GM18499 (cell line): Measurements from ENCODE around the gene GM2A.
A peak's percentile ranks its signal among the peaks of the same experiment; 100 is the strongest.

ENCODE experiments used
- ATAC-seq: cut with Tn5 transposase; IDR thresholded peaks from one replicate; pipeline ENCODE4 v1.9.1; 2021; ENCODE audit warnings: moderate number of reproducible peaks; ENCODE audit not compliant: insufficient read depth, unreplicated experiment

The GM2A gene

DNA sequence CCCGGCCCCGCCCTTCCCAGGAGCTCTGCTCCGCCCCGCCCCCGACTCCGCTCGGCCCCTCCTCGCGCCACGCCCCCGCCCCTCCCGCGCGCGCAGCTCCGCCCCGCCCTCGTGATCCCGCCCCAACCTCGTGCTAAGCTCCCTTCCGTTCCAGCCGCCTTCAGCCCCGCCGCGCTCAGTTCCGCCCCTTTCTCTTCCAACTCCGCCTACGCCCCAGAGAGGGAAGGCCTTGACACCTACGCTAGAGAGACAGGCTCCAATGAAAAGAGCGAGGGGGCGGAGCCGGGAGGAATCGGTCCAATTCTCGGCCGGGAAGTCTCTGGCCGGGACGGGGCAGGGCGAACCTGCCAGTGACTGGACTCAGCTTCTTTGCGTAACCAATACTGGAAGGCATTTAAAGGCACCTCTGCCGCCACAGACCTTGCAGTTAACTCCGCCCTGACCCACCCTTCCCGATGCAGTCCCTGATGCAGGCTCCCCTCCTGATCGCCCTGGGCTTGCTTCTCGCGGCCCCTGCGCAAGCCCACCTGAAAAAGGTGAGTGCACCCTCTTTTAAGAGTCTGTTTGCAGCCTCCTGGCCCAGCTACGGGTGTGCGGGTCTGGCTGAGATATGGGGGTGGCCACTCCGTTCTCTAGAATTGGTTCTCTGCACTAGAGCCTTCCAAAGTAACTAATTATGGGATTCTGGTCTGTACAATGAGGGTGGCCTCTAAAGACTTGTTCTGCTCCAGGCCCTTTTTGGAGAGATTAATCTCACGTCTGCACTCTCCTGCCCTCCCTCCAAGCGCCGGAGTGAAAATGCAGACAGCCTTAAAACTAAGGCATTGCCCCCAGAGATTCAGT lies at the start of gene GM2A:
GM2A (plus strand) TSS at position 424 of the 843 bp plus-strand sequence; CDS start at position 456, 32 bp downstream.
- ATAC-seq: peak; percentile 58

DNA sequence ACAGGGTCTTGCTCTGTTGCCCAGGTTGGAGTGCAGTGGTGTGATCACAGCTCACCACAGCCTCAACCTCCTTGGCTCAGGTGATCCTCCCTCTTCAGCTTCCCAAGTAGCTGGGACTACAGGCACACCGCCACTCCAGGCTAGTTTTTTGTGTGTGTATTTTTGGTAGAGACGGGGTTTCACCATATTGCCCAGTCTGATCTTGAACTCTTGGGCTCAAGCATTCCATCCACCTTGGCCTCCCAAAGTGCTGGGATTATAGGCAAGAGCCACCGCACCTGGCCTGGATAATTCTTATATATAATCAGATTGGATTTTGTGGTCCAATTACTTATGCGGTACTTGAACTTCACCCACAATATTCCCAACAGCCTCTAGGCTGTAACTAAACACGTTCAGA lies 48.9 kb upstream of the GM2A start:
- no peak for ATAC-seq

DNA sequence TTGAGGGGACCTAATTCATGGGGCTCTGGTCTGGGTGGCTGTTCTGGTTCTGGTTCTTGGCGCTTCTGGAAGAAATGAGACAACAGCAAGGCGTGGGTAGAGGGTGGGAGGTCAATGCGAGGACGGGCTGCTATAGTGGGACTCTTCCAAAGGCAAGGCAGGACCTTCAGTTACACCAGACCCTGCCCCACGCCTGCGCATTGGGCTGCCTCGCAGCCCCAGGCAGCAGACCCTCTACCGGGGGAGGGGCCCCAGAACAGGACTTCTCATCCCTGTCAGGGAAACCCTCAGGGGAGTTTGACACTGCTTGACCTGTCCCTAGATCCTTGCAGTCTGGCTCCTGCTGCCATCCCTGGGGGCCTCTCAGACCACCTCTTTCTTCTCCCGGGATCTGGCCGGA lies 47.6 kb upstream of the GM2A start:
- ATAC-seq: no peak

DNA sequence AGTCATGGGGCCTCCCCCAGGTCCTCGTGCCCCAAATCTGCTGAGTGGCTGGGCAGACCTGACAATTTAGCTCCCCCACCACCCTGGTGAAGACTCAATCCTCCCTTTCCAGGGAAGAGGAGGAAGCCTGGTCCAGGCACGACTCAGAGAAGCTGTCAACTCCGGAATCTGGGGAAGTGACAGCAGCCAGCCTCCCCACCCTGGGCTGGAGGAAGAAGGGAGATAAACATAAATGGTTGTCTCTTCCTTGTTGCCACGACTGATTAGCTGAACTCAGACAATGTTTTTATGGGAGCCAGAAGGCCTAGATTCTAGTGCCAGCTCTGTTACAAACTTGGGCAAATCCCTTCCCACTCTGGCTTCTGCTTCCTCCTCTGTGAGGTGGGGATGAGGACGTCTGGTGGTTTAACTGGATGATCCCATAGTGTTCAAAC lies 44.5 kb upstream of the GM2A start:
- no peak for ATAC-seq

DNA sequence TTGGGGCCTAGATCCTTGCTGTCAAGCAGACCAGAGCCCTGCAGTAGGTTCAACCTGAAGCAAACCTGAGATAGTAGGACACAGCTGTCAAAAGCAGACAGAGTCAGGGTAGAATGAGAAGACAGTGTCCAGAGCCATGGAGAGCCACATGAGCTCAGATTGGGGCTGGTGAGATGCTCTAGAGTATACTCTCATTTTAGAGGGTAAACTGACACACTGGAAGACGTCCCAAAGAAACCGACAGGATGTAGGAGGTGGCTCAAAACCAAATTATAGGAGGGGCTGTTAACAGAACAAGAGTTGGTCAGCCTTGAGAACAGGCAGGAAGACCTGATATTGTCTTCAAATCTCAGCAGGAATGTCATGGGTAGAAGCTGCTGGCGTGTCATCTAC lies 40.6 kb upstream of the GM2A start:
- no peak for ATAC-seq

DNA sequence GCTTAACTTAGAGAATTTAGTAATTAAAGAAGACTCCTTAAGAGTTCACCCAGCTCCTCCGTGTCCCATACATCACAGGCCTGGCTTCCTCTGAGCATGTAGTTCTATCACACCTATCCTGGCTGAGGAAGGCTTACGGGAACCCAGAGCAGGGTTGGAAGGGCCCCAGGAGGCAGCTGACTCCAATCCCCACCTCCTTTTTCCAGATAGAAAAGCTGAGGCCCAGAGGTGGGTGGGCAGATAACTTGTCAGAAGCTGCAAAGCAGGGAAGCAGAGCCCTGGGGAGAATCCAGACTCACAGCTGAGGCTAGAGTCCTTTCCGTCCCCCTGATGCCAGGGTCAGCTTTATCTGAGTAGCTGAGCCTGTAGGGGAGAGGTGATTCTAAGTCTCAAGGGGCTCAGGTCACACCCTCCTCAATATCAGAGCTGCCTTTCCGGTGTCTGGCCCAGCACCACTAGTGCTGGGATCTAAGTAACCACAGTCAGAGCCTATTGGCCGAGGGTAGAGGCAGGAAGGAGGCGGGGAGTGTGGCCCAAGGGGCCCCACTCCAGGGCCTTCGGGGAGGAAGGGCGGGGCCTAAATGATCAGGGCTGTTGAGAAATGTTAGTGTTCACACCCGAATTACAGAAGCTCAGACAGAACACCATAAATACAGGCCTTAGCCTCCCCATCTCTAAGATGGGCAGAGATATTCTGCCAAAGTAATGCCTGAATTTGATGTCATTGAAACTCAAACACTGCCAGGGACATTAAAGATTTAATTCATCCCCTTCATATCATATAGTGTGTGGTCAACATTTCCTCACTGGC lies 39.0 kb upstream of the GM2A start:
- ATAC-seq: peak; percentile 57

DNA sequence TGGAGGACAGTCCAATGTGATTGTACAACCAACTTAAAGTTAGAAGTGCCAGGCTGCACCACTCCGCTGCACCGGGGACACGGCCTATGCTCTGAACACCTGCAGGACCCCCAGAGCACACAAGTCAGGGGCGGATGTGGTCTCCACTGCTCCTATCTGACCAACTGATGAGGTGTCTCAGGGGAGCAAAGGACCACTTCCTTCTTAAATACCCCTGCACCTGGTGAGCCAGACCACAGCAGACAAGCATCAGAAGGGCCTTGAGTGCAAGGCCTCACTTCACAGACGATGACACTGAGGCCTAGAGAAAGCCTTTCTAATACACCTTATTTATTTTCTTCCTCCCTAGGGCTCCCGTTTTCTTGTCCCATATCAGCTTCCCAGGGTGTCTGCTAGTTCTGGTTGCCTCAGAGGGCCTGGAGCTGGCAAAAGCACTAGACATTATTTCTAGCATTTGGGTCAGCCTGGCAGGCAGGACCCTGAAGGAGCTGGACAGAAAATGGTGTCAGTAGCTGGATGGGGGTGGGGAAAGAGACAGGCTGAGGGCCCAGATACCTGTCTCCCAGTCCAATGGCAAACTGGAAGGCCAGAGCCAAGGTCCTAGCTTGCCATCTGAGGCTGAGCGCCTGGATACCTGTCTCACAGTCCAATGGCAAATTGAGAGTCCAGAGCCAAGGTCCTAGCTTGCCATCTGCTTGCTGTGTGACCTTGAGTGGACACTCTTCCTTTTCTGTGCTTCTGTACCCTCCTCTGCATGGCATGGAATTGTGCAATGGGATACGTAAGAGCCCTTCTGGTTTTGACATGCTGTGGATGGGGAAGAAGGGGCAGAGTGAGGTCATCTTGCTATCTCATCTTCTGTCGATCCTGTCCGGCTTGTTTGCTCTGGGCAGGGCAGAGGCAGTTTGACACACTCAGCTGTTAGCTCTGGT lies 38.1 kb upstream of the GM2A start:
- ATAC-seq: peak; percentile 36

DNA sequence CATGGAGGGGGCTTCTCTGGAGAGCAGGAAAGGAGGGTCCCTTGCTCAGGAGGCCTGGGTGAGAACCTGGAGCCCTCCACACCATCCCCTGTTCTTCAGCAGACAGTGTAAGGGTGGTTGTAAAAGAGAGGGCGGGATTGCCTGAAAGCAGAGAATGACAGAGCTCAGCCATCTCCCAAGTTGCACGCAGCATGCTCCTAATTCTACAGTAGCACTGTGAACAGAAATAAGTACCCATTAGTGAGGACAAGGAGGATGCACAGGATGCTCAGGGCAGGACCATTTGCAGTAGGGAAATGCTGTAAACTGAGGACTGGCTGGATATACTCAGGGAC lies 37.5 kb upstream of the GM2A start:
- ATAC-seq: no peak

DNA sequence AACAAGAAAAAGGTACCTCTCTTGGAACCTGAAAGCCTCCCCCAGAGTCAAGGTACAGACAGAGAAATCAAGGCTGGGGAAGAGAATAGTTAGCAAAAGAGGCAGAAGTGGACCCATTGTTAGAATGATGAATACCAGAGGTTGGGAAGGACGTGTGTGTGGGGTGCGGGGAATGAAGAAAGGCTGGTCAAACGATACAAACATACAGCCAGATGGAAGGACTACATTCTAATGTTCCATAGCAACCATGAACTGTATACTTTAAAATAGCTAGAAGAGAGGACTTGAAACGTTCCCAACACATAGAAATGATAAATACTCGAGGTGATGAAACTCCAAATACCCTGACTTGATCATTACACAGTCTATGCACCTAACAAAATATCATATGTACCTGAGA lies 36.2 kb upstream of the GM2A start:
- ATAC-seq: no peak

DNA sequence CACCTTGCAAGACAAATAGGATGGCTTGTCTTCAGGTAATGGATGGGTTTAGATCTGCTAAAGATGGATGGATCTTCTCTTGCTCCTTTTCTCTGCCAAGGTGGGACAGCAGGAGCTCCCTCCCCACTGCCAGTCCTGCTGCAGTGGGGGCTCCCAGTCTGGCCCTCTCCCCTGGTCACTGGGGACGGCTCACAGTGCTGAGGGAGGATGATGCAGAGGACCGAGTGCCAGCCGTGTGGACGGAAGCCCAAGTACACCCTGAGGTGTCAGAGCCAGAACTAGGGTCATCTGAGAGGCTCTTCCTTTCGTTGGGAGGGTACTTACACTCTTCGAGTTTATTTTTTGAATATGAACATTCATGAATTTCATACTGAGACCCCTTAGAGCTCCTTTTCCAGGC lies 34.8 kb upstream of the GM2A start:
- ATAC-seq: no peak

DNA sequence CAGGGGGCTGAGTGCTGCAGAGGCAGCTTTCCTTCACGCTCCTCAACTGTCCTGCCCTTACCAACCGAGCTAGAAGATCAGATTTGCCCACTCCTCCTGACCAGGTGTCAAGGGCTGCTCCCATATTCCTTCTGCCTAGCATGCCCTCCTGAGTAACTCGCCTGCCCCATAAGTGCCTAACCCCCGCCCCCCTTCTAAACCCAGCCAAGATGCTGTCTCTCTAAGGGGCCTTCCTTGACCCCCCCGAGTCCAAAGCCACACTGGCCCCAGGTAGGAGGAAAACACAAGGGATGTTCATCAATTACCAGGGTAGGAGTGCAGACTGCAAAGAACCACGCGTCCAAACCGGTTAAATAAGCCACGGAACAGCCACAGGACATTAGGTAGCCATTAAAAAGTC lies 33.8 kb upstream of the GM2A start:
- no peak for ATAC-seq

DNA sequence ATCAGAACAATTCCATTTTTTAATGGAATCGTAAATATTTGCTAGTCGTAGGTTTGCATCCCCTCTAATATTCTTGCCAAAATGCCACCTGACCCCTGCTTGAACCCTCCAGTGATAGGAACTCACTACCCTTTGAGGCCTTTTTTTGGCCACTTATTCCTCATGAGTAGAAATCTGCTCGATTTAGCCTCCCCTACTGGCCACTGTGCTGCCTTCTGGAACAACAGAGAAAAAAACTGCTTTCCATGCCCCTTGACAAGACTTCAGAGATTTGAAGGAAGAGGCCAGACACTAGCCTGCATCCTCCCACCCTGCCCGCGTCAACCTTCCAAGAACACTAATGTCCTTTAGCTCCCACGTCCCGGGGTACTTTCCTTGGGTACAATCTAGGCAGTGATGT lies 33.2 kb upstream of the GM2A start:
- ATAC-seq: no peak

DNA sequence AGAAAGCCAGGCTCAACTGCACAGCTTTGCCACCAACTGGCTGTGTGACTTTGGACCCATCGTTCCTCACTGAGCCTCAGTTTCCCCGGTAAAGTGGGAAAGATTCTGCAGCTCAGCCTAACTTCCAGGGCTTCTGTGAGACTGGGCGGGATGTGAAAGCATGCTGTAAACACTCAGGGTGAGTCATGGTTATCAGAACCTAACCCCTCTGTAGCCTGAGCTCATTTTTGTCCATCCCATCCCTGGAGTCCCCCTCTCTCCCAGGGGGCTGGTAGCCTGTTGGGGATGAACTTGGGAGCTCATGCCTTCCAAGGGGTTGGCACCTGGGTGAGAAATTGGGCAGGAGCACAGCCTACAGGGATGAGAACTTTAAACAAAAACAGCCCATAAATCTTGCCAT lies 31.4 kb upstream of the GM2A start:
- ATAC-seq: no peak

DNA sequence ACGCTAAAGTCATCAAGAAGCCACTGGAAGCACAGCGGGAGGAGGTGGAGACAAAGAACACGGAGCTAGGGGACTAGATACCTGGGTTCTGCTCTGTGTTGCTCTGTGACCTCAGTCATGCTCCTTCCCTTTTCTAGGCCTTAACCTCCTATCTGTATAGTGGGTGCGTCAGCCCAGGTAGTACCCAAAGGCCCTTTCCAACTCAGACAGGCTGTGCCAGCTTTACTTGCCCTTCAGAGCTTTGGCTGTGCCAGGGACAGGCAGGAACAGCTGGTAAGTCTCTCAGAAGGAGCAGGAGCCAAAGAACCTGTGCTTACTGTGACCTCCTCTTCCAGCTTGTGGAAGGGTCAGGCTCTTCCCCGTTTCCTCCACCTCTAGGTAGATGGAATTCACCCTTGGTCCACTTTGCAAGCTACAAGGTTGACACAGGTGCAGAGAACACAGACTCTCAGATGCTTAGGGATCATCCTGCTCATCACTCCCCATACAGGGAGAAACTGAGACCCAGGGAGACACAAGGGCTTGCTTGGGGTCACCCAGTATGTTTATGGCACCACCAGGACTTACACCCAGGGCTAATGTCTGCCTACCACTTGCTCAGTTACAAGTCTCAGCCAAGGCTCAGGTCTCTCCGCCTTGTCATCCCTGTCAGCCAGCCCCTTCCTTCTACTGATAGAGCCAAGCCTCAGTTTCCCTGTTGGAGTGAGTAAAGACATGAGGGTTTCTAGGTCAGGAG lies 30.8 kb upstream of the GM2A start:
- no peak for ATAC-seq

DNA sequence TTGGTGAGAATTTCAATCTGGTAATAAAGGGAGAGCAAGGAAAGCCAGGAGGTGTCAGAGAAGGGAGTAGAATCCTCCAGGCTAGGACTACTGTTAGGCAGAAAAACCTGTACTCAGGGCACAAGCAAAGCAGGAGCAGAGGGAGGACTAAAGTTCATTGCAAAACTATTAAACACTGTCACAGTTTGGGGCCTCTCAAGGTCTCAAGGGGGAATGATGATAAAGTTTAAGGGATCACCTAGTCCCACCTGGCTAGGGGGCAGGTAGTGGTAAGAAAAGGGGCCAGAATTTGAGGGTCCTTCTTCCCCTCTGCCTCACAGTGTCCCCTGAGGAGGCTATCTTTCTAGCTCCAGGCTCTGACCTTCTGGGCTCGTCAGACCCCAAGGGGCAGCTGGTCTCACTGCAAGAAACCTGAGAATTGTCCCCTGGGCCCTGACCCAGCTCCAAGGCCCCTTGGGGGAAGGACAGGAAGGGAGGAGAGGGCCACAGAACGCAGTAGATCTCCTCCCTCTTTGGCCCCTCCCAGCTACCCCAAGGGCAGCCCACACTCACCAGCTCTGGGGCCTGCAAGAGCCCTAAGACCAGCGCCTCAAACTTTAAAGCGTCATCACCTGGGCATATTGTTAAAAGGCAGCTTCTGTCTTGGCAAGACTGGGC lies 30.1 kb upstream of the GM2A start:
- no peak for ATAC-seq

DNA sequence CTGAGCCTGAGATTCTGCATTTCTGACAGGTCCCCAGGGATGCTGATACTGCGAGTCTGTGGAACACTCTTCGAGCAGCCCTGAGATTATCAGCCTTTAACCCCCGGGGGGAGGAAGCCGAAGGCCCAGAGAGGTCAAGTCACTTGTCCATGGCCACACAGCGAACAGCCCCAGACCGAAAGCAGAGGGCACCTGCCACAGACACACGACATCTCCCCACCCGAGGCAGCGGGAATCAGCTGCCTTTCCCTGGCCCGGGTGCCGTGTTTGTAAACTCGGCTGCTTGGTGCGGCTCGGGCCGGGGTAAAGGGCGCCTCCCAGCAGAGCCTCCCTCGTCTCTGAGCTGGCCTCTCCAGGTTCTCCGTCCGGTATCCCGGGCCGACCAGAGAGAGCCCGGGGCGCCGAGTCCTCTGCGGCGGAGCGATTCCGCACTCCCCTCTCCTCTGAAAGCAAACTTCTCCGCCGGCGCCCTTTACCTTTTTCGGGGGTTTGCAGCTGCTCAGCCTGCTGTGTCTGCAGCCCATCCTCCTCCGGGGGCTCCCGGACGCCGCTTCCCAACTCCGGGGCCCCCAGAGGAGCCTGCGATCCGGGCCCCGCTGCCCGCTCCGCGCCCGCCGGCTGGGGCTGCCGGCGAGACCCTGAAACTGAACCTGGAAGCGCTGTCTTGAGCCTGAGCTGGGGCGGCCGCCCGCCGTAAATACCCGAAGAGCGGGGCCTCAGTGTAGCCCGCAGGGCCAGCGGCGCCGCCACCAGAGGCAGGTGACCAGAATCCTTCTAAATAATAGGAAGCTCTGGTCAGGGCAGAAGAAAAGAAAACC lies 29.3 kb upstream of the GM2A start, which contains the start of gene CCDC69:
CCDC69 (minus strand) TSS at position 646 of the 818 bp plus-strand sequence; CDS start at position 524, 122 bp downstream.
- no peak for ATAC-seq

DNA sequence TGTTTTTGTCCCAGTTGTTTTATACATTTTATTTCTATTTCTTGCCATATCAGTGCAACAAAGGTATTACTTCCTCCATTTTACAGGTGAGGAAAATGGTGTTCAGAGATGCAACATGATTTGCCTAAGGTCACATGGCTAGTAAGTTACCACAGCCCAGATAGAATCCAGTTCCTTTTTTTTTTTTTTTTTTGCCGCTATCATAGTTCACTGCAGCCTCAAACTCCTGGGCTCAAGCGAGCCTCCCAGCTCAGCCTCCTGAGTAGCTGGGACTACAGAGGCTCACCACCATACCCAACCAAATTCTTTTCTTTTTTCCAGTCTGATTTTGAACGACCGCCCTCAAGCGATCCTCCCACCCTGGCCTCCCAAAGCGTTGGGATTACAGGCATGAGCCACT lies 28.6 kb upstream of the GM2A start:
- ATAC-seq: no peak

DNA sequence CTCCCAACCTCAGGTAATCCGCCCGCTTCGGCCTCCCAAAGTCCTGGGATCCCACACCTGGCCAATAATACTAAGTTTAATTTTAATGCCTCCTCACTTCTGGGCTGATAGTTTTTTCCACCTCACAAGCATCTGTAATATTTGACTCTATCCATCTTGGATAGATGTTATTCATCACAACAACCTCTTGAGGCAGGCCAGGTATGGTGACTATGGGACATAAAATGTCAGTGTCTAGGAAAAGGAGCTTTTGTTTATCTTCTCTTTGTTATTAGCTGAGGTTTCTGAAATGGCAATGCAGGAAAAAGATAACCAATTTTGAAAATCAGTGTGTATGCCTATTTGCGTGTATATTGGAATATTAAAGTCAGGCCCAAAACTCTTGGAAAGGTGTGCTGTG lies 27.9 kb upstream of the GM2A start:
- ATAC-seq: no peak
